Neural progenitor cell (in vitro differentiated cells): Measurements from ENCODE around the gene HOXA5.

Source experiments
- EZH2 ChIP-seq: fragments of 200-600 bp; sonication (generic); IDR thresholded peaks from 2 replicates; pipeline ENCODE4 v1.6.1; 2017; ENCODE audit warnings: antibody characterized with exemption, mild to moderate bottlenecking, moderate library complexity
- TF ChIP-seq, protein P1 (sequence below): fragments of 200-600 bp; sonication (generic); IDR thresholded peaks from 2 replicates; pipeline ENCODE4 v1.5.1; 2017; ENCODE audit warnings: antibody characterized with exemption, mild to moderate bottlenecking

DNA sequence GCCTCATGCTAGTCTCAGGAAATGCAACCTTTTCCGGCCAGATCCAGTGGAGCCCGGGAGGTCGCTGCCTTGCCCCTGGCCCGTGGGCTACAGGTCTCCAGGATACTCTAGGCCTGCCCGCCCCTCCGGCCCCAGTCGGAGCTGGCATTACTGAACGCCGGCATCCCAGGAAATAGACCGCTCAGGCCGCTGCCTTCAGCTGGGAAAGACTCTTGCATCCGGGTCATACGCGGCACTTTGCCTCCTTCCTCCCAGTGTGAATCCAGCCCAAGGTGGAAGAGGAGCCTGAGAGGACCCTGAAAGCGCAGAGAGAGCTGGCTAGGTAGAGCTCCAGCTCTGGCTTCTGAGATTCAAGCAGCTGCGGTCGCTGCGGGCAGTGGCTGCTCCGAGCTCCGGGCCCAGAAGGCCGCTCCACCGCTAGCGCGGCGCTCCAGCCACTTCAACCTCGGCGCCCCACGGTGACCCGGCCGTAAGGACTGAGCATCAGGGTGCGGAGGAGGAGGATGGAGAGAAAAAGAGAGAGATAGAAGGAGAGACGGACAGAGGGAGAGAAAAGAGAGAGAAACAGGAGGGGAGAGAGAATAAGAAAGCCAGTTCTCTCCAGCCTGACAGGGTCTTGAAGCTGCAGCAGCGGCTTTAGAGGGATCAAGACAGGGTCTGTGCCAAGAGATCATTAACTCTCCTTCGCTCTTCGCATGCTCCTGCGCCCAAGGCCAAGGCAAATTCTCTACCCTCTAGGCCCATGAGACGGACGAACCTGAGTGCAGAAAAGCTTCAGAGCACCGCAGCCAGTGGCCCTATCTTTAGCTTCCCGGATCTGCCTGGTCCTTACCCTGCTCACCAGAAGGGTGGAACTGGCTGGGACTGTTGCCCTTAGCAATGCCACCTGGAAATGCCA is 32.4 kb upstream of the HOXA5 start:
- TF ChIP-seq, protein P1, sequence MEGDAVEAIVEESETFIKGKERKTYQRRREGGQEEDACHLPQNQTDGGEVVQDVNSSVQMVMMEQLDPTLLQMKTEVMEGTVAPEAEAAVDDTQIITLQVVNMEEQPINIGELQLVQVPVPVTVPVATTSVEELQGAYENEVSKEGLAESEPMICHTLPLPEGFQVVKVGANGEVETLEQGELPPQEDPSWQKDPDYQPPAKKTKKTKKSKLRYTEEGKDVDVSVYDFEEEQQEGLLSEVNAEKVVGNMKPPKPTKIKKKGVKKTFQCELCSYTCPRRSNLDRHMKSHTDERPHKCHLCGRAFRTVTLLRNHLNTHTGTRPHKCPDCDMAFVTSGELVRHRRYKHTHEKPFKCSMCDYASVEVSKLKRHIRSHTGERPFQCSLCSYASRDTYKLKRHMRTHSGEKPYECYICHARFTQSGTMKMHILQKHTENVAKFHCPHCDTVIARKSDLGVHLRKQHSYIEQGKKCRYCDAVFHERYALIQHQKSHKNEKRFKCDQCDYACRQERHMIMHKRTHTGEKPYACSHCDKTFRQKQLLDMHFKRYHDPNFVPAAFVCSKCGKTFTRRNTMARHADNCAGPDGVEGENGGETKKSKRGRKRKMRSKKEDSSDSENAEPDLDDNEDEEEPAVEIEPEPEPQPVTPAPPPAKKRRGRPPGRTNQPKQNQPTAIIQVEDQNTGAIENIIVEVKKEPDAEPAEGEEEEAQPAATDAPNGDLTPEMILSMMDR = no peak
- TF ChIP-seq EZH2 = peak; percentile 98
